GM12878 (cell line): Measurements from ENCODE around the gene CRIM1. TPM values are rescaled to one million over a fixed set of nuclear protein-coding genes. Genes with fewer than 3 reads are reported as not detected.

ENCODE experiments used
- ATAC-seq: fragments of 200-7000 bp; cut with Tn5 transposase; 3 replicates; pipeline ENCODE4 v1.9.1; 2020; ENCODE audit warnings: mild to moderate bottlenecking, moderate library complexity
- BruUV-seq: library from RNA; stranded (reverse); fragments of 400-500 nt; replicated peaks from 2 replicates; lab custom pipeline; 2021; lab: Mats Ljungman, UMichigan
- CTCF ChIA-PET: fragments of 300-600 bp; sonication (Branson Sonifier 250); formaldehyde crosslinking; extraction: SDS; loops from one replicate; lab custom pipeline; 2021; ENCODE audit warnings: inconsistent platforms; lab: Yijun Ruan, JAX
- POLR2A ChIA-PET: fragments of 350-600 bp; formaldehyde crosslinking; extraction: SDS; loops from one replicate; lab custom pipeline; 2021; ENCODE audit warnings: inconsistent platforms; lab: Charles Lee
- RAD21 ChIA-PET: fragments of 300-600 bp; sonication (Branson Sonifier 250); formaldehyde crosslinking; loops from one replicate; lab custom pipeline; 2023; ENCODE audit warnings: antibody characterized with exemption; ENCODE audit not compliant: unreplicated experiment; lab: Charles Lee
- SMC1A ChIA-PET: fragments of 300-600 bp; sonication (Branson Sonifier 250); formaldehyde crosslinking; loops from one replicate; lab custom pipeline; 2023; ENCODE audit not compliant: unreplicated experiment, uncharacterized antibody; lab: Charles Lee
- DNase-seq: peaks from one replicate; pipeline ENCODE4 v3.0.0-alpha.2; 2011; ENCODE audit warnings: low read depth, low spot score
- FAIRE-seq: peaks from 3 replicates; lab custom pipeline; 2011; peaks lifted over from hg19 to GRCh38; lab: Jason Lieb, UNC
- H2AFZ ChIP-seq: 2 replicates; pipeline ENCODE4 v1.6.0; 2011; ENCODE audit warnings: low read depth, low read length, control low read depth; ENCODE audit not compliant: control insufficient read depth
- H3K27ac ChIP-seq: 2 replicates; pipeline ENCODE4 v1.5.1; 2011; ENCODE audit warnings: control low read depth; ENCODE audit not compliant: control insufficient read depth, insufficient read depth
- H3K27me3 ChIP-seq, 2 experiments: replicated peaks in 1 of 2; 2 replicates each; pipeline versions ENCODE4 v1.6.0 to v1.6.1; 2011; ENCODE audit warnings: low read length in 1 of 2; ENCODE audit not compliant: control insufficient read depth in 2 of 2, insufficient read depth in 2 of 2
- H3K36me3 ChIP-seq, 2 experiments: 2 replicates each; pipeline ENCODE4 v1.5.1; 2011; ENCODE audit warnings: low read length in 1 of 2; ENCODE audit not compliant: control insufficient read depth in 2 of 2, insufficient read depth in 2 of 2
- H3K4me1 ChIP-seq: 2 replicates; pipeline ENCODE4 v1.6.1; 2011; ENCODE audit warnings: mild to moderate bottlenecking, low read length, moderate library complexity, mixed read lengths; ENCODE audit not compliant: control insufficient read depth, insufficient read depth
- H3K4me2 ChIP-seq: 2 replicates; pipeline ENCODE4 v1.6.0; 2011; ENCODE audit warnings: control low read depth; ENCODE audit not compliant: control insufficient read depth, insufficient read depth
- H3K4me3 ChIP-seq: fragments of 200-600 bp; sonication (generic); 2 replicates; pipeline ENCODE4 v1.5.1; 2016
- H3K79me2 ChIP-seq: 2 replicates; pipeline ENCODE4 v1.6.0; 2011; ENCODE audit warnings: low read length; ENCODE audit not compliant: control insufficient read depth, insufficient read depth
- H3K9ac ChIP-seq: 2 replicates; pipeline ENCODE4 v1.8.0; 2011; ENCODE audit warnings: low read length, control low read depth, mixed read lengths; ENCODE audit not compliant: control insufficient read depth, insufficient read depth
- H3K9me3 ChIP-seq: replicated peaks from 3 replicates; pipeline ENCODE4 v1.5.1; 2011; ENCODE audit warnings: mild to moderate bottlenecking, low read length; ENCODE audit not compliant: control insufficient read depth, insufficient read depth
- H4K20me1 ChIP-seq: 2 replicates; pipeline ENCODE4 v1.6.0; 2011; ENCODE audit not compliant: control insufficient read depth, insufficient read depth
- ATF7 ChIP-seq: fragments of 450-650 bp; IDR thresholded peaks from 2 replicates; pipeline ENCODE4 v1.6.1; 2016; ENCODE audit warnings: low read depth, mild to moderate bottlenecking
- CBX3 ChIP-seq: fragments of 200-600 bp; sonication (generic); IDR thresholded peaks from 2 replicates; pipeline ENCODE4 v1.6.1; 2016; ENCODE audit warnings: low read depth, borderline replicate concordance
- CBX5 ChIP-seq: sonication (generic); IDR thresholded peaks from 2 replicates; pipeline ENCODE4 v1.6.1; 2016; ENCODE audit warnings: low read depth, moderate library complexity, mild to moderate bottlenecking, inconsistent platforms
- DPF2 ChIP-seq: fragments of 450-650 bp; IDR thresholded peaks from 2 replicates; pipeline ENCODE4 v1.6.1; 2017; ENCODE audit warnings: mild to moderate bottlenecking
- ETV6 ChIP-seq, 2 experiments: fragments of 450-650 bp in 1 of 2; IDR thresholded peaks in 1 of 2; conservative IDR thresholded peaks in 1 of 2; 2 replicates each; pipeline ENCODE4 v1.6.1; 2014; ENCODE audit warnings: antibody characterized with exemption in 1 of 2, borderline replicate concordance in 1 of 2, low read depth in 1 of 2, mild to moderate bottlenecking in 1 of 2, moderate library complexity in 1 of 2
- FOS ChIP-seq: IDR thresholded peaks from 3 replicates; pipeline ENCODE4 v1.6.1; 2011; ENCODE audit warnings: borderline replicate concordance; ENCODE audit not compliant: insufficient read length; ENCODE audit errors: extremely low read depth
- GABPA ChIP-seq: IDR thresholded peaks from 2 replicates; pipeline ENCODE4 v1.6.1; 2014; ENCODE audit warnings: antibody characterized with exemption, low read depth, mild to moderate bottlenecking, inconsistent platforms
- NR2F1 ChIP-seq: fragments of 450-650 bp; conservative IDR thresholded peaks from 2 replicates; pipeline ENCODE4 v1.6.1; 2017; ENCODE audit warnings: mild to moderate bottlenecking
- POLR2AphosphoS2 ChIP-seq: IDR thresholded peaks from 2 replicates; pipeline ENCODE4 v1.6.1; 2011; ENCODE audit warnings: low read depth, mild to moderate bottlenecking, low read length, improper control_type of control experiment, moderate library complexity
- RFX5 ChIP-seq: IDR thresholded peaks from 2 replicates; pipeline ENCODE4 v1.6.1; 2011; ENCODE audit warnings: low read depth, low read length, improper control_type of control experiment
- SUPT20H ChIP-seq: IDR thresholded peaks from 2 replicates; pipeline ENCODE4 v1.6.1; 2011; ENCODE audit warnings: low read depth, mild to moderate bottlenecking, low read length, moderate library complexity, borderline replicate concordance; ENCODE audit not compliant: control insufficient read depth
- WGBS: methylation state at CpG from one replicate; pipeline ENCODE4 v1.1.6; 2016; ENCODE audit warnings: low lambda C conversion rate; ENCODE audit not compliant: insufficient replicate concordance, insufficient coverage; ENCODE audit errors: missing lambda C conversion rate; 5-methylcytosine and 5-hydroxymethylcytosine counted together
- in situ Hi-C: fragments of 300-500 bp; cut with MboI; formaldehyde crosslinking; loops from 9 replicates; pipeline ENCODE4 v1.14.3; 2018; ENCODE audit warnings: mixed read lengths
- intact Hi-C: fragments of 100-400 bp; cut with micrococcal nuclease; formaldehyde crosslinking; loops from one replicate; pipeline ENCODE4 v1.14.2; 2022; ENCODE audit not compliant: unreplicated experiment
- polyA plus RNA-seq, 11 experiments: library from polyadenylated mRNA; depleted of rRNA in 4 of 11; unstranded in 6 of 11; stranded (reverse) in 5 of 11; fragments of >200 nt; fragmentation: Nextera tagmentation in 4 of 11; fragmentation: Illumina TruSeq in 1 of 11; extraction: Ambion mirVana in 4 of 11; extraction: Trizol in 1 of 11; gene quantifications; 1 replicate in 1 of 11; 2 replicates in 10 of 11; pipeline versions ENCODE4 v1.2.1 to v1.2.3, GENCODE V29; 2011 to 2016; ENCODE audit warnings: inconsistent platforms in 2 of 11, missing spikeins in 2 of 11, low read depth in 1 of 11
- total RNA-seq, 4 experiments: library from RNA; depleted of rRNA in 3 of 4; stranded (reverse); fragments of >200 nt in 3 of 4; fragmentation: Illumina TruSeq in 1 of 4; extraction: Trizol in 1 of 4; gene quantifications; 2 replicates each; pipeline versions ENCODE4 v1.2.1 to v1.2.3, GENCODE V29; 2013 to 2021
- TF ChIP-seq, protein P1 (sequence below): fragments of 150-350 bp; IDR thresholded peaks from 2 replicates; pipeline ENCODE4 v1.6.1; 2016; ENCODE audit warnings: low read depth, low read length
- TF ChIP-seq, protein P2 (sequence below): fragments of 450-650 bp; IDR thresholded peaks from 2 replicates; pipeline ENCODE4 v1.6.1; 2016; ENCODE audit warnings: mild to moderate bottlenecking

Gene CRIM1
- total and polyA plus RNA-seq, 10 of the 15 experiments (the other 5 are each of a cell fraction or from before 2014, with no cell fraction given): 0.42 to 7.4 (median 3.1) TPM

DNA sequence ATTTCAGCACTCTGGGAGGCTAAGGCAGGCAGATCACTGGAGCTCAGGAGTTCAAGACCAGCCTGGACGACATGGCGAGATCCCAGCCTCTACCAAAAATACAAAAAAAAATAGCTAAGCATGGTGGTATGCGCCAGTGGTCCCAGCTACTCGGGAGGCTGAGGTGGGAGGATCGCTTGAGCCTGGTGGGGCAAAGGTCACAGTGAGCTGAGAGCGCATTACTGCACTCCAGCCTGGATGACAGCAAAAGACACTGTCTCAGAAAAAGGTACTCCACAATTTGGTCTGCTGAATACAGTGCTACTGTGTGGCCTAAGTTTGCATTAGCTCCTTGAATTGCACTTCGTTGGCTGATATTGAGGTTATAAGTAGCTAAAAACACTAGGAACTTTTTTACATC lies 144.5 kb downstream of the CRIM1 start:
- ChIA-PET SMC1A (interaction anchor here (1.9 kb wide), 1 partner anchor 9 kb away, joined by 6 read pairs; no protein-coding TSS in a partner anchor), POLR2A (no interaction called here), CTCF (interaction anchor here (0.7 to 1.5 kb wide), 2 partner anchors 147 to 551 kb away, joined by 3 to 6 read pairs; no protein-coding TSS in a partner anchor), RAD21 (no interaction called here)
- no peaks in the 10 kb centered on the region for H3K9me3 ChIP-seq
- H3K27me3 ChIP-seq: no peaks in the 10 kb centered on the region
- WGBS: 36% methylated on average over 7 of the region's 7 CpGs
- FAIRE-seq (no peak), DNase-seq (no peak), ATAC-seq (no peak)
- no peak overlapping the region for H2AFZ ChIP-seq
- TF ChIP-seq, protein P1, sequence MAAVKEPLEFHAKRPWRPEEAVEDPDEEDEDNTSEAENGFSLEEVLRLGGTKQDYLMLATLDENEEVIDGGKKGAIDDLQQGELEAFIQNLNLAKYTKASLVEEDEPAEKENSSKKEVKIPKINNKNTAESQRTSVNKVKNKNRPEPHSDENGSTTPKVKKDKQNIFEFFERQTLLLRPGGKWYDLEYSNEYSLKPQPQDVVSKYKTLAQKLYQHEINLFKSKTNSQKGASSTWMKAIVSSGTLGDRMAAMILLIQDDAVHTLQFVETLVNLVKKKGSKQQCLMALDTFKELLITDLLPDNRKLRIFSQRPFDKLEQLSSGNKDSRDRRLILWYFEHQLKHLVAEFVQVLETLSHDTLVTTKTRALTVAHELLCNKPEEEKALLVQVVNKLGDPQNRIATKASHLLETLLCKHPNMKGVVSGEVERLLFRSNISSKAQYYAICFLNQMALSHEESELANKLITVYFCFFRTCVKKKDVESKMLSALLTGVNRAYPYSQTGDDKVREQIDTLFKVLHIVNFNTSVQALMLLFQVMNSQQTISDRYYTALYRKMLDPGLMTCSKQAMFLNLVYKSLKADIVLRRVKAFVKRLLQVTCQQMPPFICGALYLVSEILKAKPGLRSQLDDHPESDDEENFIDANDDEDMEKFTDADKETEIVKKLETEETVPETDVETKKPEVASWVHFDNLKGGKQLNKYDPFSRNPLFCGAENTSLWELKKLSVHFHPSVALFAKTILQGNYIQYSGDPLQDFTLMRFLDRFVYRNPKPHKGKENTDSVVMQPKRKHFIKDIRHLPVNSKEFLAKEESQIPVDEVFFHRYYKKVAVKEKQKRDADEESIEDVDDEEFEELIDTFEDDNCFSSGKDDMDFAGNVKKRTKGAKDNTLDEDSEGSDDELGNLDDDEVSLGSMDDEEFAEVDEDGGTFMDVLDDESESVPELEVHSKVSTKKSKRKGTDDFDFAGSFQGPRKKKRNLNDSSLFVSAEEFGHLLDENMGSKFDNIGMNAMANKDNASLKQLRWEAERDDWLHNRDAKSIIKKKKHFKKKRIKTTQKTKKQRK: no peak
- no peak for TF ChIP-seq RFX5
- TF ChIP-seq GABPA: no peak
- TF ChIP-seq SUPT20H: no peak
- no peak for TF ChIP-seq FOS
- no peak for TF ChIP-seq POLR2AphosphoS2
- TF ChIP-seq ATF7: no peak
- TF ChIP-seq CBX5: no peak
- TF ChIP-seq DPF2: no peak
- TF ChIP-seq NR2F1: no peak
- no peak for TF ChIP-seq CBX3
- TF ChIP-seq ETV6 (conservative IDR thresholded peaks at IDR 0.05 in 1 of 2, IDR thresholded peaks at IDR 0.05 in 1 of 2; ENCODE audit: borderline replicate concordance in 1 of 2, low read depth in 1 of 2): no peak
- TF ChIP-seq, protein P2, sequence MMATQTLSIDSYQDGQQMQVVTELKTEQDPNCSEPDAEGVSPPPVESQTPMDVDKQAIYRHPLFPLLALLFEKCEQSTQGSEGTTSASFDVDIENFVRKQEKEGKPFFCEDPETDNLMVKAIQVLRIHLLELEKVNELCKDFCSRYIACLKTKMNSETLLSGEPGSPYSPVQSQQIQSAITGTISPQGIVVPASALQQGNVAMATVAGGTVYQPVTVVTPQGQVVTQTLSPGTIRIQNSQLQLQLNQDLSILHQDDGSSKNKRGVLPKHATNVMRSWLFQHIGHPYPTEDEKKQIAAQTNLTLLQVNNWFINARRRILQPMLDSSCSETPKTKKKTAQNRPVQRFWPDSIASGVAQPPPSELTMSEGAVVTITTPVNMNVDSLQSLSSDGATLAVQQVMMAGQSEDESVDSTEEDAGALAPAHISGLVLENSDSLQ: no peak
- intact Hi-C loops: no loop called here
- no peaks in the 10 kb centered on the region for H3K36me3 ChIP-seq
- H3K4me1 ChIP-seq: no peaks in the 10 kb centered on the region
- H3K79me2 ChIP-seq: no peaks in the 10 kb centered on the region
- no peak overlapping the region for H3K4me2 ChIP-seq
- in situ Hi-C loops: no loop called here
- no peak overlapping the region for H3K27ac ChIP-seq
- no peak overlapping the region for H3K4me3 ChIP-seq
- no TSS peak for BruUV-seq
- H4K20me1 ChIP-seq: no peaks in the 10 kb centered on the region
- no peak overlapping the region for H3K9ac ChIP-seq
